ENCODE results near the gene CNPY1.

CNPY1 gene

GRCh38 chr7:155464948-155465739 lies 81.2 kb downstream of the CNPY1 start:
- TF ChIP-seq GATA3 (IDR thresholded peaks at IDR 0.05; ENCODE audit: low read depth, low read length) (no peak), GATA2 (IDR thresholded peaks at IDR 0.05; ENCODE audit: low read depth, low read length) (no peak)

- TF ChIP-seq GATA2 (IDR thresholded peaks at IDR 0.05; ENCODE audit: low read depth, low read length) (no peak), GATA3 (IDR thresholded peaks at IDR 0.05; ENCODE audit: low read depth, low read length) (no peak)
Measured at GRCh38 chr7:155464183-155464582, 82.2 kb downstream of the CNPY1 start.

- TF ChIP-seq GATA3 (IDR thresholded peaks at IDR 0.05; ENCODE audit: low read depth, low read length) (no peak), GATA2 (IDR thresholded peaks at IDR 0.05; ENCODE audit: low read depth, low read length) (no peak)
Measured at GRCh38 chr7:155463114-155463811, 83.1 kb downstream of the CNPY1 start.

GRCh38 chr7:155462163-155462735 lies 84.1 kb downstream of the CNPY1 start:
- TF ChIP-seq GATA3 (IDR thresholded peaks at IDR 0.05; ENCODE audit: low read depth, low read length): no peak
- TF ChIP-seq GATA2 (IDR thresholded peaks at IDR 0.05; ENCODE audit: low read depth, low read length): no peak

- TF ChIP-seq GATA2 (IDR thresholded peaks at IDR 0.05; ENCODE audit: low read depth, low read length) (no peak), GATA3 (IDR thresholded peaks at IDR 0.05; ENCODE audit: low read depth, low read length) (no peak)
Measured at GRCh38 chr7:155461631-155462030, 84.7 kb downstream of the CNPY1 start.

- no peak for TF ChIP-seq GATA3 (IDR thresholded peaks at IDR 0.05; ENCODE audit: low read depth, low read length)
Measured at GRCh38 chr7:155460926-155461613, 85.3 kb downstream of the CNPY1 start.

GRCh38 chr7:155459700-155460461 lies 86.5 kb downstream of the CNPY1 start:
- no peak for TF ChIP-seq GATA3 (IDR thresholded peaks at IDR 0.05; ENCODE audit: low read depth, low read length)
- TF ChIP-seq GATA2 (IDR thresholded peaks at IDR 0.05; ENCODE audit: low read depth, low read length): no peak

- TF ChIP-seq GATA3 (IDR thresholded peaks at IDR 0.05; ENCODE audit: low read depth, low read length) (no peak), GATA2 (IDR thresholded peaks at IDR 0.05; ENCODE audit: low read depth, low read length) (no peak)
Measured at GRCh38 chr7:155458878-155459699, 87.3 kb downstream of the CNPY1 start.

- TF ChIP-seq GATA2 (IDR thresholded peaks at IDR 0.05; ENCODE audit: low read depth, low read length): no peak
- TF ChIP-seq GATA3 (IDR thresholded peaks at IDR 0.05; ENCODE audit: low read depth, low read length): no peak
Measured at GRCh38 chr7:155458111-155458877, 88.1 kb downstream of the CNPY1 start, which contains the start of gene EN2. Gene EN2, plus strand, starts transcription at chr7:155458129. Its CDS starts 249 bp downstream, at chr7:155458378.

- TF ChIP-seq GATA2 (IDR thresholded peaks at IDR 0.05; ENCODE audit: low read depth, low read length) (no peak), GATA3 (IDR thresholded peaks at IDR 0.05; ENCODE audit: low read depth, low read length) (no peak)
Measured at GRCh38 chr7:155457544-155458110, 88.7 kb downstream of the CNPY1 start.

- no peak for TF ChIP-seq GATA3 (IDR thresholded peaks at IDR 0.05; ENCODE audit: low read depth, low read length)
- TF ChIP-seq GATA2 (IDR thresholded peaks at IDR 0.05; ENCODE audit: low read depth, low read length): no peak
Measured at GRCh38 chr7:155456738-155457543, 89.4 kb downstream of the CNPY1 start.
